22Rv1 (cell line): ENCODE measurements around the gene HMG20B.

Source experiments
- H3K27ac ChIP-seq: fragments of 450-650 bp; 2 replicates; pipeline ENCODE4 v1.5.1; 2017
- CTCF ChIP-seq: fragments of 450-650 bp; IDR thresholded peaks from 2 replicates; pipeline ENCODE4 v1.5.1; 2017; ENCODE audit warnings: mild to moderate bottlenecking
- ZFX ChIP-seq: fragments of 450-650 bp; IDR thresholded peaks from 2 replicates; pipeline ENCODE4 v1.6.1; 2017; ENCODE audit warnings: antibody characterized with exemption, borderline replicate concordance

Gene HMG20B

GRCh38 chr19:3537438-3538240, 35.1 kb upstream of the HMG20B start:
- peak overlapping the region; percentile 25 for H3K27ac ChIP-seq
- no peak for TF ChIP-seq CTCF
- TF ChIP-seq ZFX = no peak

- H3K27ac ChIP-seq = peak overlapping the region; percentile 25
- TF ChIP-seq CTCF (no peak), ZFX (no peak)
Measured at GRCh38 chr19:3538258-3538929, 34.4 kb upstream of the HMG20B start.

GRCh38 chr19:3538965-3539755, 33.6 kb upstream of the HMG20B start, which contains the start of gene TEKTIP1:
Gene TEKTIP1, plus strand, starts transcription at chr19:3539174. Its CDS starts 4 bp downstream, at chr19:3539178.
- H3K27ac ChIP-seq = peak within 1 kb of the TSS; percentile 25
- TF ChIP-seq CTCF = no peak
- TF ChIP-seq ZFX = no peak

- TF ChIP-seq ZFX = no peak
- TF ChIP-seq CTCF = no peak
- peak overlapping the region; percentile 25; the same call in 1 of the 2 replicates for H3K27ac ChIP-seq
Measured at GRCh38 chr19:3539756-3540118, 33.0 kb upstream of the HMG20B start.

GRCh38 chr19:3543150-3544057, 29.3 kb upstream of the HMG20B start:
- TF ChIP-seq ZFX = no peak
- no peak for TF ChIP-seq CTCF
- peak overlapping the region; percentile 37; the same call in 1 of the 2 replicates for H3K27ac ChIP-seq

- TF ChIP-seq CTCF (no peak), ZFX (no peak)
- H3K27ac ChIP-seq = peak overlapping the region; percentile 58; the same call in 1 of the 2 replicates
Measured at GRCh38 chr19:3544058-3544376, 28.7 kb upstream of the HMG20B start.
